GM21381 (cell line): Measurements from ENCODE around the gene APCDD1L.

ENCODE experiments used
- ATAC-seq: cut with Tn5 transposase; IDR thresholded peaks from one replicate; pipeline ENCODE4 v1.9.1; 2021; ENCODE audit warnings: mild to moderate bottlenecking, moderate library complexity; ENCODE audit not compliant: unreplicated experiment

The APCDD1L gene

DNA sequence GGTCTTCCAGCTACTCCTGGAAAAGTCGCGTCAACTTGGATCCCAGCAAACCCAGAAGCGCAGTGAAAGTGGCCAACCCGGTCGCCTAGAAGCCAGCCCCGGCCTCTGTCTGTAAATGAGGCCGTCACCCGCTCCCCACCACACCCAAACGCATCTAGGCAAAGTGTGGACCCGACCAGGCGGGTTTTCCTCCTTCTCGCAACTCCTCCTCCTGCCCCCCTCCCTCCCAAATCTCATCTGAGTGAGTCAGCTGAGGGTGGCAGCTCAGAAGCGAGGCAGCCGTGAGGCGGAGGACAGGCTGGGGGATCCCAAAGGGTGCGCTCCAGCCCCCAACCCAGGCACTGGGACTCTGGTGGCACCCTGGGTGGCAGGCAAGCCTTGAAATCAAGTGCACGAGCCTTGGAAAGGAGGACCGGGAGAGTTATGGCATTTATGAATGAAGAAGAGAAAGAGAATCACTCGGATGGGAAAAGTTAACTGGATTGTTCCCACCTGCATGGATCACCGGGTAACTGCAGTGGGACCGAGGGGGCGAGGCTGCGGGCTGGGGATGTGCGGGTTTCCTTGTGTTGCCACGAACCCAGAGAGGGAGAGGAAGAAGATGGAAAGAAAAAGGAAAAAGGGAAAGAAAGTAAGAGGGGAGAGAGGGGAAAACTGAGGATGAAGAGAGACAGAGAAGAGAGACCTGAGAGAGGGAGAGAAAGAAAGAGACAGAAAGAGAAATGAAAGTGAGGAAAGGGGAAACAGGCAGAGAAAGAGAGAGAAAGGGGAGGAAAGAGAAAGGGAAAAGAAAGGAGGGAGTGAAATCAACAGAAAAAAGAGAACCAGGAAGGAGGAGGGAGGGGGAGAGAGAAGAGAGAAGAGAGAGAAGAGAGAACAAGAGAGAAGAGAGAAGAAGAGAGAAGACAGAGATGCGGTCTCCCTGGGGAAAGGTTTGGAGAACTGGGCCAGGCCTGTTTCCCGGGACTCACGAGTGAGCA is at the start of gene APCDD1L:
TSS of gene APCDD1L (minus strand) at position 167 of the 980 bp plus-strand sequence. CDS start 692 bp downstream, outside the sequence.
- no peak for ATAC-seq

DNA sequence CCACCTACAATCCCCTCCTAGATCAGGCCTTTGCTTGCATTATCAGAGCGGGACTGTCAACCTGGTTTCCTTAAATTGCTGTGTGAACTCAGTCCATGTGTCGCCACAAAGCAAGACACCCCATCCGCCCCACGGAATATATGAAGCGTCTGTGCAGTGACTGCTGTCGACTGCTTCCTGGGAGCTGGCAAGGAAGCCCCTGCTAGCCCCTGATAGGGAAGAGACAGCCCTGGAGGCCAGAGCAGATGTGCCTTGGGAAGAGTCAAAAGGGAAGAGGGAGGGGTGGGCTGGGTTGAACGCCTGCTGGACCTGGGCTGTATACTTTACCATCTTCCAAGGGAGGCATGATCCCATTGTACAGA is 44.1 kb upstream of the APCDD1L start:
- ATAC-seq = no peak

DNA sequence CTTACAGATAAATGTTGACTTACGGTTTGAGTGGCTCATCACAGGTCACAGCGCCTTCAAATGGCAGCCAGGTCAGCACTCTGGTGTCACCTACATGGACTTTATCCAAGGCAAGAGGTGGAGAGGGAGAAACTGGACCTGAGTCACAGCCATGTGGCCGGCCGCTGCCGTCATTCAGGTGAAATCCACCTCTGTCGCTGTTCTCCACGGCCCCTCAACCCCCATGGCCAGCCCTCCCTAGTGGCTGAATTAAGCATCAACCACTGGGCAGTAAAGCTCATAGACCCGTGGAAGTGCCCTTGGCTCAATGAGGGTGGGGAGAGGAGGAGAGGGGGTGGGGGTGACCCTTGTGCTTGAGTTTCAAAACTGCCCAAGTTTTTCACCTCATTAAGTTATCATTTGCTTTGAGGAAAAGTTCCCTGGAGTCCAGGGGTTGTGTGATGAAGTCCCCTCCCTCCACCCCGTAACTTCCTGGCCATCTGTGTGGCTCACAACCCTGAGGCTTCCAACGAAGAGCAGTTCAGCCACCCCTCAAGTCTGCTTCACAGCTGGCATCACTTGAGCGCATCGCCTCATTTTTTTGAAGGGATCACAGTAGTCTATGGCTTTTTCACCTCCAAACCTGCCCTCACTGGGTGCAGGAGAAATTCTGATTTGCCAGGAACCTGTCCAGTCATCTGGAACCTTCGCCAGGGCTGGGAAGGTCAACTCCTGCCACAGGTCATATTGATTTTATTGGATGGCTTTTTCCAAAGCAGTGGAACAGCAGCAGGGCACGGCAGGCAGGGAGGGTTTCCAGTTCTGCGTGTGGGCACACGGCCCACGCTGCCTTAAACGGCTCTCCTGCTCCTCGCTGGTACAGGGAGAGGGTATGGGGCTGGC is 43.5 kb upstream of the APCDD1L start:
- no peak for ATAC-seq

DNA sequence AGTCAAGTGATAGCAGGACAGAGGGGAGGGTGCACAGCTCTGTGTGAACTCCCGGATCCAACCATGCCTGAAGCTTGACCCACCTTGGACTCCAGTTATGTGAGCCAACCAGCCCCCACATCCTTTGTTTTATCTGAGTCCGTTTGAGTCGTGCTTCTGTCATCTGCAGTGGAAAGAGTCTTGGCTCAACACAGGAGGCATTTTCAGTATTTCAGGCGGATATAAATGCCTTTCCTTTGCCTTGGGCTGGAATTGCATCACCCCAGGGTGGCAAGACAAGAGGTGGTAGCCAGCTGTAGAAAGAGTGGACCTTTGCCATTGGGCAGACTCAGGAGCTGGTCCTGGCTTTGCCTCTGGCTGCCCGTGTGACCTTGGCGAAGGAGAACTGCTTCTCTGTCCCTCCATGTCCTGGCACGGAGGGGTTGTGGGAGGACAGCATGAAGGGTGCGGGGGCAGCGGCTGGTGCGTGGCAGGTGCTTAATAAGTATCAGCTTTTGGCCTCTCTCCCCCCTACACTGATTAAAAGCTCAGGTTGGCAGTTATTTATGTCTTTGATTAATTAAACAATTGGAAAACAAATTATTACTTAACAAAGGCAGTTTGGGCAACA is 42.6 kb upstream of the APCDD1L start:
- no peak for ATAC-seq

DNA sequence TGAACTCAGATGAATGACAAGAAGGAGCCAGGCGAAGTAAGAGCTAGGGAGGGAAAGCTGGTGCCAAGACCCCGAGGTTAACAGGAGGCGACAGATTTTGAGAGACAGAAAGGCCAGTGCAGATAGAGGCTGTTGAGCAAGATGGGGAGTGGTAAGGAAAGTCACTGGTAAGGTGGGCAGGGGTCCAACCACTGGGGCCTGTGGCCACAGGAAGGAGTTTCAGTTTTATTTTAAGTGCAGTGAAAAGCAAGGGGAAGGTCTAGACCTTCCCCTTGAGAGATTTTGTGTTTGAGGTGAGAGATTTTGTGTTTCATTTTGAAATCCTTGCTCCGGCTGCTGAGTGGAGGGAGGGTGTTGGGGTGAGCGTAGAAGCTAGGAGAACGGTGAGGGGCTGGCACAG is 41.8 kb upstream of the APCDD1L start:
- no peak for ATAC-seq

DNA sequence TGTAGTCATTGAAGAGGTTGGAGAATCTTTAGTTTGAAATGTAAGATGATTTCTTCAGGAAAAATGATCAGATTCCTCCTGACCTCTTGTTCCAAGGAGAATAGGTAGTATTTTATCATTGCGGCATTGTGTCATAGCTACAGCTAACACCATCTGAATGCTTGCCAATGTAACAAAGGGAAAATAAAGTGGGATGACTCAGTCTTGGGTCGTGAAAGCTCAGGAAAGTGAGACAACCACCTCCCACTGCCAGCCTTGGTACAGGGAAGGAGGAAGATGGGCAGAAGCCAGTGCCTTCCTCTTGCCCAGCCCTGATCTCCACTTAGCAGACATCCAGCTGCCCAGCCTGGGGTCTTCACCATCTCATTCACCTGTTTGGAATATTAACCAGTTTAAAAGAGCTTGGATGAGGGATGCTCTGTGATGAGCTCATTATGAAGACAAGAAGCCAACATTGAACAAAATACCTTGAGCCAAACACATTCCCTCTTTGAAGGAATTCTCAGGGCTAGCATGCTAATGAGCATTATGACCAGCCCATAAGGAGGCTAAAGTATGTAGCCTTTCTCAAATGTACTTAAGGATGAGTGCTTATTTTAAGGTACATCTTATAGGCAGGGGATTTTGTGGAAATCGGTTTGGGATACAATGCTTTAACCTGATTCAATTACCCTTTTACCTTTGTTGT is 40.0 kb upstream of the APCDD1L start:
- ATAC-seq = no peak

DNA sequence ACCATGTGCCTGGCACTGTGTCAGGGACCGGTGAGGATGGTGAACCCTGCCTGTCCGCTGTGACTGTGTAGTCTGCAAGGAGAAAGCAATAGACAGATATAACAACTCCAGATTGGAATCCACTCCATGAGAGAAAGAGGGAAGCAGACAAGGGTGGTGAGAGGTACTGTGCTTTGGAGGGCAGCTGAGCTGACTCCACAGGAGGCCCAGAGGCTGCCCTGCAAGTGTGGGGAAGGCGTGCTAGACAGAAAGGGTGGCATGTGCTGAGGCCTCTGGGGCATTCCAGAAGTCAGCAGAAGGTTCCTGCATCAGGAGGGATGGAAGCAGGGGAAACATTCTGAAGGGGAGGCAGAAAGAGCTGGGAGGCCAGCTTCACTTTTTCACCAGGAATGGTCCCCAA is 39.3 kb upstream of the APCDD1L start:
- no peak for ATAC-seq

DNA sequence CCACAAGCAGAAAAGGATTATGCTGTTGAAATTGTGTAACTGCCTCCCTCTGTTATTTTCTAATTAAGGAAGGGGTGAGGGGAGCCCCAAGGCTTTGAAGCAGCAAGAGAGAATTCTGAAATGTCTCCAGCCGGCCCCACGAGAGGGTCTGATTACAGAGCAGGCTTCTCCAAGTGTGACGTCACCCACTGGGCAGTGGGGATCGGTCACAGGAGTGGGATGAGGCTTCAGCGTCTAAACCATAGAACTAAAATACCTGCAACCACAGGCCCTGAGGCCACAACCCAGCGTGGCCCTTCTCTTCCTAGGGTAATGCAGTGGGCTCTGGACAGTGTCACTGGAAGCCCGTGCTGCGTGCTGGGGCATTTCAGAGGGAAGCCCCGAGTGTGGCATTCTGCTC is 38.6 kb upstream of the APCDD1L start:
- ATAC-seq = no peak

DNA sequence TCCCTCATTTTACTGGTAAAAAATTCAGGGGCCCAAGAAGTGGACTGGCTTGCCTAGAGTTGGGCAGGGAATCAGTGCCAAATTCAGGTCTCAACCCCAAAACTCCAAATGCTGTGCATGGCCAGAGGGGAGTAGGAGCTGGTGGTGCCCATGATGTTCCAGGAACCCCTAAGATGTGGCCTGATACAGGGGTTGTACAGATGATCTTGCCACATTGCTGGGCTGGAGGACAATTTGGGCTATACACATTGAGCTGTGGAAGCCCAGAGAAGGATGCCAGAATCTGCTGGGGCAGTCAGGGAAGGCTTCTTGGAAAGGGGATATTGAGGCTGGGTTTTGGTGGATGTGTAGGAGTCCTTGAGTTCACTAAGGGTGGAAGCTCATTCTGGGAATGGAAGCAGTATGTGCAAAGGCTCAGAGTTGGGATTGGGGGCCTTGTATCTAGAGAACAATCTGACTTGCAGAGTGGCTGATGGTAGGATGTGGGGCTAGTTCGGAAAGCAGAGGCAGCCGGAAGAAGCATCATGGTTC is 38.0 kb upstream of the APCDD1L start:
- no peak for ATAC-seq

DNA sequence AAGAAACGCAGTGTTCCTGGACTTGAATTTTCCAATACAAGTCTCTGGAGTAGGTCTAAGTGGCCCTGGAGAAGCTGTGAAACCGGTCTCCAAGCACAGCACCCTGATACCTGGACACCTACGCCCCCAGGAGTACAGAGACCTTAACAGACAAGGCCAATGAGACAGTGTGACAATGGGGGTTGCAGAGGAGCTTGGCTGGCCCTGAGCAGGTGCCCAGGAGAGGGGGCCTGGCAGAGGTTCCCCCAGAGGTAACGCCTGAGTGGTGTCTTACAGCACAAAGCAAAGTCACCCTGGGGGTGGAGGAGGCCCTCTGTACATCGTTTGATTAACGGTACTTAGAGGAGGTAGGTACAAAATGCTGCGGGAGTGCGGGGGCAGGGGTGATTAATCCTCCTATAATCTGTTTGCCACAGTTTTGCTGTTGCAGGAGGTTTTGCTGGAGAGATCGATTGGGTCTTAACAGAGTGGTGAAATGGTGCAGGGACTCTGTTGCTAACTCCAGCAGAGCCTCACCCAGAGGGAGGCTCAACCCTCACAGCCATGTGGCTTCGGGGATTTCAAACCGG is 37.3 kb upstream of the APCDD1L start:
- no peak for ATAC-seq

DNA sequence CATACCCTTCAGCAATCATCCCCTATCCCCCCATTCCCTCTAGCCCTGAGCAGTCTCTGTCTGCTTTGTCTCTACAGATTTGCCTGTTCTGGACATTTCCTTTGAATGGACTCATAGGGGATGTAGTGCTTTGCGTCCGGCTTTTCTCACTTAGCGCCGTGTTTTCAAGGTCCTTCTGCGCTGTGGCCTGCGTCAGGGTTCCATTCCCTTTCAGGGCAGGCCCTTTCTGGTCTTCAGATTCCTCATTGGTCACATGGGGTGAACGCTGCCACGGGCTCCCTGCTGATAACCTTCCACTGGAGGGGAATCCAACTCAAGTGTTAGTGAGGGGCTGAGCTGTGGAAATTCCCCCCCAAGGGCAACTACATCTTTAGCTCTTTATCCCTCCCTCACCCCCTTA is 36.4 kb upstream of the APCDD1L start:
- no peak for ATAC-seq

DNA sequence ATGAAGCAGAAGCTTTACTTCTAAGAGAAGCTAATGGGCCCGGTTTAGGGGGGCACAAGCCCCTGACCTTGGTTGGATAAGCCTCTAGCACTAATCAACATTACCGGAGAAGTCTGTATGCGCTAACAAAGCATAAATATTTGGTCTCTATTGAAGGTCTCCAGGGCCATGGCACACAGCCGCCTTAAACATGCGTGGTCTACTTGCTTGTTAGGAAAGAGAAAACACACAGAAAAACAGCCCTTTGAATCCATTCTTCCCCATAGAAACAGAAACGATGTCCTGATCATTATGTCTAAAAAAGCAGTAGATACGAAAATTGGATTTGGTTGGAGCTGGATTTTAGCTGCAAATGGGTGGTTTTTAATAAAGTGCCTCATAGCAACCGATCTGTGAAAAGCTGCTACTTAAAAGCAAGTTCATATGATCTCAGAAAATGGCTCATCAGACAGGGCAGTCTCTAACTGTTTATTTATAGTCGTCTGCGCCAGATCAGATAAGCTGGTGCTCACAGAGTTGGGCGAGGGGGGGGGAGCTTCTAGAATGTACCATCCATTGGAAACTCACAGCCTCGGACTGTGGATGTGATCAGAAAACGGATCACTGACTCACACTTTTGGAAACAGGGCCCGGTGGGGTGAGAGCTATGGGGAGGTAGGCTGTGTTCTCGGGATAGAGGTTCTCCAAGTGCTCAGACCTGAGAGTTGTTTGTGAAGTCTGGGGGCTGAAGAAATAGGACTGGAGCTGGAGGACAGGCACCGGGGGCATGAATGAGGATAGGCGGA is 35.3 kb upstream of the APCDD1L start:
- ATAC-seq = no peak

DNA sequence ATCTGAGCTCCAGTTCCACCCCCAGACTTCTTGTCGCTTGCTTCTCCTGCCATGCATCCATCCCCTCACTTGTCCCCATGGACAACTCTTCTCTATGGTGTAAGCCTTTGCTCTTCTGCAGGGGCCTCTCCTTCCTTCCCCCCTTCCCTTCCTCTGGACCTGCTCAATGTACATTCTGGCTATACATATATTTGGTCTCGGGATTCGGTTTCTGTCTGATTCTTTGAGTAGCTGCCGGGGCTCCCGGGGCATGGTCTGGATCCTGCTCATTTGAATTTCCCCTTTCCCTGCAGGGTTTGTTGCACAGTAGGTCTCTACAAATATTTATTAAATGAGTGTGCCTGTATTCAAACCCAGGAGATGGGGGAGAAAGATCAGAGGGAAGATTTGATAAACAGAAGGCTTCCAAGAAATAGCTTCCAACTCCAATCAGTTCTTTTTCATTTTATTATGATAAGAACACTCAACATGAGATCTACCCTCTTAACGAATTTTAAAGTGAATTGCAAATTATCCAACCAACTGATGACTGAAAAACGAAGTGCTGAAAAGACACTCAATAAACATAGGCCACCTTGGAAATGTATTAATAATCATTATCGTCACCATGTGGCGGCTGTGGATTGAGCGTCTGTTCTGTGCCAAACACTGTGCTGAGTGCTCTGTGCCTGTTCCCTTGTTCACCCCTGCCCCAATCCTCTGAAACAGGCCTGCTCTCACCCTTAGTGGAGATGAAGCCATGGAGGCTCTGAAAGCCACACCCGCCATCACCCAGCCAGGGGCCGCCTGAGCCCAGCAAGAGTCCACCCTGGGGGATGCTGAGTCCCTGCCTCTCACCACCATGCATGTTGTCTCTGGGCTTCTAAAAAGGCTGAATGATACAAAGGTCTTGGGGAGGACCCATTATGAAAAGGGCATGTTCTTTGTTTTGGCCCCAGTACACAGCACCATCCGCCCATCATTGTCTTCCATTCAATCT is 34.3 kb upstream of the APCDD1L start:
- no peak for ATAC-seq

DNA sequence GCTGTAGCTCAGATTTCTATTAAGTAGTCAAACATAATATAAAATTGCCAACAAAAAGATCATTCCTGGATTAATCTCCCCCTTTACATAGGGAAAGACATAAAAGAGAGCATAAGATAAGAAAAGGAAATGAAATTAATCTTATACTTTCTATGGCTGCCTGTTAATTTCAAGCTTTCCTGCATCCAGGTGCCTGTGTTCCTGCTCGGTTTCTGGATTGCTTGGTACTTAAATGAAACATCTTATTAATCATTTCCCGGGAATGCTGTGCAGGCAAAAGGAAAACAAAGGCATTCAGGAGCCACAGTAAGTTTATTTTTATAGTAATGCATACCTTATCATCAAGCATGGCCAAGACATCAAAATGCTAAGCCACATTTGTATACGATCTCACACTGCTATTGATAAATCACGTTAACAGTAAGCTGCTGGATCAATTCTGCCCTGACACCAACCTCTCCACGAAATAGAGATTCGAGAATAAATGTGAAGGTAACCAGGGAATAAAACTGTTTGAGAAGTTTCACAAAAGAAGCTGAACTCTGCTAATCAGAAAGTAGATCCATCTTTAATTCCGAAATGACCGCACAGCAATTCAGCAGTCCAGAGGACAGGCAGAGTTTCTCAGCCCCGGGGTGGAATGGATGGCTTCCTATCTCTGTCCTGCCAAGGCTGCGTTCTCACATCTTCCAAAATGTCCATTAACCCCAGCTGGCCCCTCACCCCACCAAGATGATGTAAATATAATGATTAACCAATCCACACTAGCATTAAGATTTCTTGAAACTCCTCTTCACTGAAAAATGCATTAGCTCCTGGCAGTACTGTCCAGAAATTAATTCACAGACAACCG is 32.6 kb upstream of the APCDD1L start:
- no peak for ATAC-seq

DNA sequence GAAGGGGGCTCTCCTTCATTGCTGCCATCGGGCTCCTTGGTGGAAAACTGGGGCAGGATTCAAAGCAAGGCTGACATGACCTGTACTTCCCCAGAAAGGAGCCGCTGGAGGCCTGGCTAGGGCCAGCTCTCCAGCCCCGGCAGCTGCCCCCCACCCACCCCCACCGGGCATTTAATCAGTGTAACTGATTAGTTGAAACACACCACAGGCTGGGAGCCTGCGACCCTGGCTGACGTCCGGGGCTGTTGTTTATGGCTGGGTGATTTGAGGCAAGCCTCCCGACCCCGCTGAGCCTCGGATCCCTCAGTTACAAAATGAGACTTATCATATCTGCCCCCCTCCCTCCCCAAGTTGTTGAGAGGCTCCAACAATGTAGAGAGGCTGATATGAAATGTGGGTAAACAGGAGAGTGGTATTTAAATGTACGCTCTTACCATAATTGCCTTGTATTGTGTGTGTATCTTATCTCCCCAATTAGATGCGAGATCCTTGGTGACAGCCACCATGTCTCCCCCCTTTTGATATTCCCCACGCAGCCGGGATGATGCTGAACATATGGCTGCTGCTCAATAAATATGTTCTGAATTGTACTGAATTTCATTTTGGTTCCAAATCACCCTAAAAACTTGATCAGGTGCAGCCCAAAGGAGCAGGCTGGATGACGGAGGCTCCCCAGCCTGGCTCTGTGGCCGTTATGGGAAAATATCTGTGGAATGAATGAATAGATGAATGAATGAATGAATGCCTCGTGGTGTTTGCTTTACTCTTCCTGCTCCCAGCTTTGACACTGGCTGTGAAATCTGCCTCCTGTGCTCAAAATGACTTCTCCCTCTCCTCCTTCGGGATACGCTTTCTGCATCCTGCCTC is 31.8 kb upstream of the APCDD1L start:
- no peak for ATAC-seq

DNA sequence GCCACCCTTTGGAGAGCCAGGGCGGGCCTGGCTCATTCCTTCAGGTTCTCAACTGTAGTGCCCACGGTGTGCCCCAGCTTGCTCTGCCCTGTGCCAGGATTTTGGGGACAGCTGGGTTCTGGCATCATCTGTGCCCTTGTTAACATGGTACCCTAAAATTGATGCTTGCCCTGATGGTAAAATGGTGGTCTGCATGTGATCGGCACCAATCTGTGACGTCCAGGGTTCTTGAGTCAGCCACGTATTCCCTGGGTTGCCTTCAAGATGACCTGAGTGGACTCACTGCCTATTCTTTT is 31.2 kb upstream of the APCDD1L start:
- ATAC-seq = no peak
